Measurements from ENCODE around the gene OR4D2.

OR4D2 gene

GRCh38 chr17:58174871-58175270 is 8.1 kb downstream of the OR4D2 start:
- DNase-seq (ENCODE audit: low spot score), result no peak

DNA sequence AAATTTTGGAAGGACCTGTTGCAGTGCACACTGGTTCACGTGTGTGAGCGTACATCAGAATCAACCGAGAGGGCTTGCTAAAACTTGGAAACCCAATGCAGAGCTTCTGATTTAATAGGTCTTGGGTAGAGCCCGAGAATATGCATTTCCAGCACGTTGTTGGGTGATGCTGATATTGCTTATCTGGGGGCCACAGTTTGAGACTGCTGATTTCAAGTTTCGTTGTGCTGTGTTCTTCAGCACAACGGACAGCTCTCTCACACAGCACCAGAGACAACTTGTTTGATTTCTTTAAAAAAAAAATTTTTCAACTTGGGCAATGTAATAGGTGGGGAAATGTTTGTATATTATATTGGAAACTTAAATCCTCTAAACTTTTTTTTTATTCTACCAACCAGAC is 9.4 kb downstream of the OR4D2 start:
- no peak for DNase-seq (ENCODE audit: low spot score)

GRCh38 chr17:58181796-58182195 is 15.0 kb downstream of the OR4D2 start:
- DNase-seq (ENCODE audit: low spot score), result no peak

DNA sequence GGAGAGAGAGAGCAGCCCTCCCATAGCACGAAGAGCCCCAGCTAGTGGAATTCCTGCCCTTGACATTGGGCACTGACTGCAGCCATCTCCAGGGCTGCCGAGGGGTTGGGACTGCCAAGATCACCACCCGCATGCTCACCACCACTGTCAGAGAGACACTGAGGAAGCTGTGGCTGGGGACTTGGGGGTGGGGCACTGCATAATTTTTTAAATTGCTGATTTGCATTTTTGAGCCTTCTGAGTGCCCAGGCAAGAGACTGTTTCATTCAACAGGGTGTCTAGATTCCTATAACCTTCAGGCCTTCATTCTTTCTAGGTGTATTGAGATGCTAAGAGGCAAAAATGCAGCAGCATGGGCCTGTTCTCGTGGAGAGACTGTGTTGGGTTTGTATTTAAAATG is 16.7 kb downstream of the OR4D2 start:
- DNase-seq (ENCODE audit: low spot score), result no peak

GRCh38 chr17:58184308-58184985 is 17.7 kb downstream of the OR4D2 start:
- no peak for DNase-seq (ENCODE audit: low spot score)

DNA sequence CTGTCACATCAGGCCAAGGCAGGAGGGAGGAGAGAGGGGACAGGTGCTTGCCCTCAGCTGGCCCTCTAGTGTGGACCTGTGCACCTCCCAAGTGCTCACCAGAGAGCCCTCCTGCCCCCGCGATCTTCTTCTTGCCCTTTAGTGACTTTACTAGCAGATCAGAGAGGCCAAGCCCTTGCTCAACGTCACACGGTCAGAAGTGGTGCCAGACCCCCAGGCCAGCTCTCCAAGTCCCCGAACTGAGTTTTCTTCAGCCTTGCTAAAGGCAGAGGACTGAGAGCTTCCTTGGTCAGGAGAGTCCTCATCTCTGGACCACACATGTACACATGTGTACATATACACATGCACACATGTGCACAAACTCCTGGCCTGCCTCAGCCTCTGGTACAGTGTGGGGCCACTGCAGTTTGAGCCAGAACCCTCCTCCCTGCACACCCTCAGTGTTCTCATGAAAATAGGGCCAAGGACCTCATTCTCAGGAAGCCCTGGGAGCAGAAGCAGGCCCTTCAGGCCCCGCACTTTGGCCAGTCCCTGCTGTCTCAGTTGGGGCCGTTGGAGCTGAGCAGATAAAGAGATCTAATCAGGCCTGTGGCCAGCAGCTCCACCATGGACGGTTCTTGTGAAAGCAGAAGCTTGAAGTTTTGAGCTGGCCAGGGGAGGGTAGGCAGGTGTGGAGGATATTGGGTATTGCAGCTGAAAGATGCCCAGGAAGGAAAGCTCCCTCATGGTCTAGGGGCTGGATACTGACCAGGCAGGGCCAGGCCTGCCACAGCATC is 18.4 kb downstream of the OR4D2 start:
- DNase-seq (ENCODE audit: low spot score), result no peak

- DNase-seq (ENCODE audit: low spot score), result no peak
Observed at GRCh38 chr17:58186591-58186990, 19.8 kb downstream of the OR4D2 start.

DNA sequence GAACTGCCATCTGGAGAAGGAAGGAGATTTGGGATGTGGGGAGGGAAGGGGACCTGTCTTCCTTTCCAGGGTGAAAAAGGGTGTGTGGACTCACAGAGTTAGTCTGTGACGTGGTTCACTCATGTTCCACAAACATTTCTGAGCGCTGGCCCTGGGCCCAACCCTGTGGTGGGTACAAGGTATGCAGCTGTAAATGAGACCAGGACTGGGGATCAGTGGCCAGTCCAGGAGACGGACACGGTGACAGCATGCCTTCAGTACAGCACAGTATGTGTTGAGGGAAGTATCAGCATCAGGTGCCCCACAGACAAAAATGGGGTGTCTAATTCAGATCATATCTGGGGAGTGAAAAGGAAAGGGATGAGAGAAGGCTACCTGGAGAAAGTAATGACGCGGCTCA is 20.3 kb downstream of the OR4D2 start:
- DNase-seq (ENCODE audit: low spot score), result no peak

- no peak for DNase-seq (ENCODE audit: low spot score)
Observed at GRCh38 chr17:58187675-58188074, 20.9 kb downstream of the OR4D2 start.

- peak; percentile 58 for DNase-seq (ENCODE audit: low spot score)
Observed at GRCh38 chr17:58189436-58190146, 22.8 kb downstream of the OR4D2 start.

- DNase-seq (ENCODE audit: low spot score), result no peak
Observed at GRCh38 chr17:58191241-58191896, 24.6 kb downstream of the OR4D2 start.

GRCh38 chr17:58192612-58193011 is 25.8 kb downstream of the OR4D2 start, which contains the start of gene EPX:
EPX (plus strand) TSS chr17:58192726; CDS start chr17:58192847, 121 bp downstream.
- no peak for DNase-seq (ENCODE audit: low spot score)

- DNase-seq (ENCODE audit: low spot score), result no peak
Observed at GRCh38 chr17:58193641-58194255, 27.0 kb downstream of the OR4D2 start.

DNA sequence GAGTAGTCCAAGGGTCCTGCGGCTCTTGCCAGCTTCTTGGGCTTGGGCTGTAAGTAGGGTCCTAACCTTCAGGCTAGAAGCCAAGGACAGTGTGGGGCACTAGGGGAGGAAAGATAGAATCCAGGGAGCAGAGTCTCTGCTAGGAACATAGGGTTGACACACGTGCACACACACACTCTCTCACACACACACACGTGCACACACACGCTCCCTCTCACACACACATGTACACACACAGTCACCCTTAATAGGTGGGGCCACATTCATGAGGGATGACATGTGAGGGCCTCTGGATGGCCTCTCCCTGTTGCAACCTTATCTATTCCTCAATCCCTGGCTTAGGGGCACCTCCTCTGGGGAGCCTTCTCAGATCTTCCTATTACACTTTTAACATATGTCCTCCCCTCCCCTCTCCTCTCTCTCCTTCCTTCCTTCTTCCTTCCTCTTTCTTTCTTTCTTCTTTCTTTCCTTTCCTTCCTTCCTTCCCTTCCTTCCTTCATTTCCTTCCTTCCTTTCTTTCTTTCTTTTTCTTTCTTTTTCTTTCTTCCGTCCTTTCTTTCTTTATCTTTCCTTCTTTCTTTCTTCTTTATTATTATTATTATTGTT is 28.8 kb downstream of the OR4D2 start:
- no peak for DNase-seq (ENCODE audit: low spot score)

GRCh38 chr17:58196610-58197009 is 29.8 kb downstream of the OR4D2 start:
- no peak for DNase-seq (ENCODE audit: low spot score)

- peak; percentile 30 for DNase-seq (ENCODE audit: low spot score)
Observed at GRCh38 chr17:58200024-58200633, 33.3 kb downstream of the OR4D2 start.

GRCh38 chr17:58202859-58203258 is 36.1 kb downstream of the OR4D2 start:
- DNase-seq (ENCODE audit: low spot score), result no peak

DNA sequence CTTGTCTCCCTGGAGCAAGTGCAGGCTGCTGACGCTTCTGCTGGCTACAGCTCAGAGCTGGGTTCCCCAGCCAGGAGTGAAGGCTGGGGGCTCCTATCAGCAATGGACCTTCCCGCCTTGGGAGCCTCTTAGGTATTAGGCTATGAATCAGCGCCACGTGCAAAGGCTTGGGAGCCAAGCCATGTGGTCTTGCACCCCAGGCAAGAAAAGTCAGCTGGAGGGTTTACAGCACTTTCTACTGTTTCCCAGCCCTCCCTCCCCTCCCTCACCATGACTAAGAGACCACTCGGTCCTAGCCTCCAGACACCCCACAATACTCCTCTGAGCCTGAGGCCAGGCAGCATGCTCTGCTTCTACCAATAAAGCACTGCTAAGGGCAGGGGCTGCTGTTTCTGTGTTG is 38.0 kb downstream of the OR4D2 start:
- no peak for DNase-seq (ENCODE audit: low spot score)

DNA sequence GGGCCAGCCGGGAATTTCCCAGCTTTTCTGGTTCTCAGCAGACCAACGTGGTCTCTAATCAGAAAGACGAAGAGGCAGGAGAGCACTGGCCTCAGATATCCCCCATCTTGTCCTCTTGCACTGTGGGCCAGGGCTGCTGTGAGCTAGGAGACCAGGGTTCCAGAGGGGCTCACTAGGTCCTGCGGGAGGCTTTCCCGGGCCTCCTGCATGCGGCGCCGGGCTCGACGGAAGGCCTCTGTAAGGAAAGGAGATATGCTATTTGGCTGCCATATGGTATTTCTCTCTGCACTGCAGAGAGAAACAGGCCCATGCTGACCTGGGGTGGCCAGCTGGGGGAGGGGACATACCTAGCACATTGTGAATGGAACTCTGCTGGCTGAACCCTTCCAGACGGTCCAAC is 39.2 kb downstream of the OR4D2 start:
- no peak for DNase-seq (ENCODE audit: low spot score)

DNA sequence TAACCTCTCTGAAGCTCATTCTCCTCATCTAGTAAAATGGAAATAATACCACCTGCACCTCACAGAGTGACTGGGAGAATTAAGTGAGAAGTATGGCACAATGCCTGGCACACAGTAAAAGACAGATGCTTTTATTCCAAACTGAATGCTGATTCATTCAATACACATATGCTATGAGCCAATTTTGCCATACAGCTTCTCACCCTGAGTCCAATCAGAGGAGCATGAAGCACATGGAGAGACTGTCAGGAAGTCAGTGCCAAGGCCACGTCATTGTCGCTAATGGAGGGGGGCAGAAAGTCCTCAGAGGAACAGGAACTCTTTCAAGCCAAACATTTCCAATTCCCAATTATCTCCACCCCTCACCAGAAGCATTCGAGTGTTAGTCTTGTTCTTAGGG is 40.7 kb downstream of the OR4D2 start:
- no peak for DNase-seq (ENCODE audit: low spot score)

DNA sequence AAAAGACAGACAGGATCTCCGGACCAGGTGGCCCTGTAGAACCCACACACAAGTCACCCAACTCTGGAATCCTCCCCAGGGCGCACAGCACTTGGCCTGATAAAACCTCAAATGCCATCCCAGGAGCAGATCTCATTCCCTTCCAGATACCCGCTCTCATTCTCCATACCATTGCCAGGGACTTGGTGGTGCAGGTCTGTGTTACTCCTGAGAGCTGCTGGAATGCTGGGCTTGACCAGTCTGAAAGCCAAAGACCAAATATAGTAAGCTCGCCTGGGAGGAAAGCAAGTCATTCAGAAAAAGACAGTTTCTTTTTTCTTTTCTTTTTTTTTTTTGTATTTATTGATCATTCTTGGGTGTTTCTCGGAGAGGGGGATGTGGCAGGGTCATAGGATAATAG is 41.6 kb downstream of the OR4D2 start:
- DNase-seq (ENCODE audit: low spot score), result no peak
